Bronchial epithelial cell (primary cell): ENCODE data around the gene SLC7A6. TPM values are rescaled to one million over a fixed set of nuclear protein-coding genes. Genes with fewer than 3 reads are reported as not detected.
A peak's percentile ranks its signal among the peaks of the same experiment; 100 is the strongest.

Experiments used
- DNase-seq: peaks from one replicate; pipeline ENCODE4 v3.0.0-alpha.2; 2010; ENCODE audit warnings: low read depth
- FAIRE-seq: peaks from 2 replicates; lab custom pipeline; 2011; peaks lifted over from hg19 to GRCh38; lab: Jason Lieb, UNC
- H3K27me3 ChIP-seq: 2 replicates; pipeline ENCODE4 v1.5.1; 2011; ENCODE audit warnings: low read length; ENCODE audit not compliant: control insufficient read depth, insufficient read depth
- H3K36me3 ChIP-seq: 2 replicates; pipeline ENCODE4 v1.5.1; 2011; ENCODE audit warnings: low read length; ENCODE audit not compliant: control insufficient read depth, insufficient read depth
- H3K4me3 ChIP-seq: 2 replicates; pipeline ENCODE4 v1.5.1; 2011; ENCODE audit warnings: mild to moderate bottlenecking, low read depth, low read length, control low read depth
- total RNA-seq: library from RNA; depleted of rRNA; stranded (reverse); fragments of >200 nt; gene quantifications from 2 replicates; pipeline ENCODE4 v1.2.1, GENCODE V29; 2014
- TF ChIP-seq, protein P1 (sequence below): IDR thresholded peaks from 2 replicates; pipeline ENCODE4 v1.5.1; 2011; ENCODE audit warnings: mild to moderate bottlenecking, moderate library complexity, low read length, control low read depth, inconsistent platforms; ENCODE audit not compliant: insufficient read depth, severe bottlenecking

SLC7A6 gene
- total RNA-seq, 1 donor from 2014 or later = 19.7 TPM

- no peaks in the 10 kb centered on the region for H3K27me3 ChIP-seq
- DNase-seq = no peak
- TF ChIP-seq, protein P1, sequence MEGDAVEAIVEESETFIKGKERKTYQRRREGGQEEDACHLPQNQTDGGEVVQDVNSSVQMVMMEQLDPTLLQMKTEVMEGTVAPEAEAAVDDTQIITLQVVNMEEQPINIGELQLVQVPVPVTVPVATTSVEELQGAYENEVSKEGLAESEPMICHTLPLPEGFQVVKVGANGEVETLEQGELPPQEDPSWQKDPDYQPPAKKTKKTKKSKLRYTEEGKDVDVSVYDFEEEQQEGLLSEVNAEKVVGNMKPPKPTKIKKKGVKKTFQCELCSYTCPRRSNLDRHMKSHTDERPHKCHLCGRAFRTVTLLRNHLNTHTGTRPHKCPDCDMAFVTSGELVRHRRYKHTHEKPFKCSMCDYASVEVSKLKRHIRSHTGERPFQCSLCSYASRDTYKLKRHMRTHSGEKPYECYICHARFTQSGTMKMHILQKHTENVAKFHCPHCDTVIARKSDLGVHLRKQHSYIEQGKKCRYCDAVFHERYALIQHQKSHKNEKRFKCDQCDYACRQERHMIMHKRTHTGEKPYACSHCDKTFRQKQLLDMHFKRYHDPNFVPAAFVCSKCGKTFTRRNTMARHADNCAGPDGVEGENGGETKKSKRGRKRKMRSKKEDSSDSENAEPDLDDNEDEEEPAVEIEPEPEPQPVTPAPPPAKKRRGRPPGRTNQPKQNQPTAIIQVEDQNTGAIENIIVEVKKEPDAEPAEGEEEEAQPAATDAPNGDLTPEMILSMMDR = no peak
- no peak for FAIRE-seq
- peaks cover 39% of the 10 kb centered on the region for H3K36me3 ChIP-seq
- no peak overlapping the region for H3K4me3 ChIP-seq
Measured at GRCh38 chr16:68291227-68291626, 26.9 kb downstream of the SLC7A6 start.

DNA sequence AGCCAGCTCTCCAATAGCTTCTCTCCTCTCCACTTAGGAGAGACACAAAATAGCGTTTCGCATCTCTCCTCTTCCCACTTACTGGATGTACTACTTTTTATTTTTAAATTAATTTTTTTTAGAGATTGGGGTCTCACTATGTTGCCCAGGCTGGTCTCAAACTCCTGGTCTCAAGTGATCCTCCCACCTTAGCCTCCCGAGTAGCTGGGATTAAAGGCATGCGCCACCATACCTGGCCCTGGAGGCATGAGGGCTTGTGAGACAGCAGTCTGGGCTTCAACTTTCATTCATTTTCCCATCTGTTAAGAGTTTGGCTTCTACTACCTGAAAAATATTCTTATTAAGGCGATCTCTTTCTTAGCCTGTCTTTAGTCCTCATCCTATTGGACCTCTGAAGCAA is 28.1 kb downstream of the SLC7A6 start:
- H3K36me3 ChIP-seq = peaks cover 44% of the 10 kb centered on the region
- FAIRE-seq = no peak

GRCh38 chr16:68296291-68296690 is 32.0 kb downstream of the SLC7A6 start:
- Histone ChIP-seq H3K27me3 (no peaks in the 10 kb centered on the region), H3K4me3 (no peak overlapping the region), H3K36me3 (peaks cover 30% of the 10 kb centered on the region)
- FAIRE-seq (no peak), DNase-seq (no peak)
- TF ChIP-seq, protein P1 = no peak

More for the DNA sequence above, 28.1 kb downstream of the SLC7A6 start:
- no peak for DNase-seq
- TF ChIP-seq, protein P1 = no peak
- no peaks in the 10 kb centered on the region for H3K27me3 ChIP-seq
- H3K4me3 ChIP-seq = no peak overlapping the region

- DNase-seq = no peak
- H3K4me3 ChIP-seq = no peak overlapping the region
- peaks cover 27% of the 10 kb centered on the region for H3K36me3 ChIP-seq
- TF ChIP-seq, protein P1 = no peak
- FAIRE-seq = no peak
- H3K27me3 ChIP-seq = no peaks in the 10 kb centered on the region
Measured at GRCh38 chr16:68296693-68297092, 32.4 kb downstream of the SLC7A6 start.

DNA sequence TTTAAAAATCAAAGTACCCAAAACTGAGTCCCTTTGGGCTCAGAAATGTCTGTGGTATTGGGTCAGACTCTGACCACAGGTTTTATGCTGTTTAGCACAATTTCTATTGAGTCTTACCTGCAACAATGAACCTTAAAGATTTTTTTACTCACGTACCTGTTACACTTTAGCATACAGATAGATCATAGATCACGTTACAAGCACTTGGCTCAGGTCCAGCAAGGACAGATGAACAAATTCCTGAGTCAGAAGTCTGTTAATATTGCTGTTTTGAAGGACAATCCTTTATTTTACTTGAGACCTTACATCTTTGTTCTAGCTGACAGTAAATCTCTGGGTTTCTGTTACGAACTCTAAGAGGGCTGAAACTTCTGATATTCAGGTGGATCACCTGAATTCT is 33.6 kb downstream of the SLC7A6 start:
- Histone ChIP-seq H3K36me3 (peaks cover 32% of the 10 kb centered on the region), H3K27me3 (no peaks in the 10 kb centered on the region), H3K4me3 (no peak overlapping the region)
- FAIRE-seq (no peak), DNase-seq (peak; percentile 65)
- TF ChIP-seq, protein P1 = no peak

DNA sequence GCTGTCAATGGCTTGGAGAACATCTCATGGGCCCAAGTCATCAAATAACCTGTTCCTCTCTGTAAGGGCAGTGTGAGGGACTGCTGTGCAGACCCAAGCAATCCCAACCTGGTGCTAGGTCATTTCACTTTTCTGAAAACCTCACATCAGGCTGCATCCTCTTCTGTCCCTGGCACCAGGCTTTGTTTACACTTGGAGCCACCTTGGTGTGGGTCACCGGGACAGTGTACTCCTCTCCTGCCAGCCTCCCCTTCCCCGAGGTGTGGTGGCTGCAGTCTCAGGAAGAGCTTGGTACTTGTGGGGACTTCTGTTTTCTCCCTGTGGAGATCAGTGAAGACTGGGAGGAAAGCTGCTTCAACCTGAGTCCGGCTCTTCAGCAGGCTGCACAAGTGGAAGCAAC is 34.0 kb downstream of the SLC7A6 start:
- FAIRE-seq = no peak
- no peak overlapping the region for H3K4me3 ChIP-seq
- TF ChIP-seq, protein P1 = no peak
- peaks cover 32% of the 10 kb centered on the region for H3K36me3 ChIP-seq
- H3K27me3 ChIP-seq = no peaks in the 10 kb centered on the region
- no peak for DNase-seq
